Measurements from ENCODE around the gene GTPBP2.

Gene GTPBP2

GRCh38 chr6:43628393-43629103 is 516 bp downstream of the GTPBP2 start (continued):
- TF ChIP-seq ZNF280C (tag by site-specific recombination; IDR thresholded peaks at IDR 0.05) (no peak), ZNF394 (tag by site-specific recombination; IDR thresholded peaks at IDR 0.05; ENCODE audit: borderline replicate concordance) (peak; percentile 62; the same call in 1 of the 2 replicates), ZNF571 (tag by site-specific recombination; IDR thresholded peaks at IDR 0.05) (no peak), BCL11A (tag by site-specific recombination; IDR thresholded peaks at IDR 0.05; ENCODE audit: low read depth) (no peak), ZNF777 (tag by site-specific recombination; IDR thresholded peaks at IDR 0.05; ENCODE audit: borderline replicate concordance) (no peak), YY2 (tag by site-specific recombination; IDR thresholded peaks at IDR 0.05) (peak; percentile 70; the same call in 1 of the 2 replicates), OSR2 (tag by site-specific recombination; IDR thresholded peaks at IDR 0.05) (no peak), ZNF639 (tag by site-specific recombination; IDR thresholded peaks at IDR 0.05) (peak; percentile 45; the same call in 1 of the 2 replicates), ZNF112 (tag by site-specific recombination; IDR thresholded peaks at IDR 0.05) (no peak), ZNF223 (tag by site-specific recombination; IDR thresholded peaks at IDR 0.05) (no peak), ZXDB (tag by site-specific recombination; IDR thresholded peaks at IDR 0.05) (peak; percentile 44), ZNF266 (tag by site-specific recombination; IDR thresholded peaks at IDR 0.05; ENCODE audit: low read depth) (no peak), ZNF398 (tag by site-specific recombination; IDR thresholded peaks at IDR 0.05) (peak; percentile 65), ZNF776 (tag by site-specific recombination; IDR thresholded peaks at IDR 0.05; ENCODE audit: borderline replicate concordance) (no peak), KLF9 (tag by site-specific recombination; IDR thresholded peaks at IDR 0.05; ENCODE audit: low read depth) (no peak; the same call in 1 of the 2 replicates), GFI1B (tag by site-specific recombination; IDR thresholded peaks at IDR 0.05) (no peak), ZNF658 (tag by site-specific recombination; IDR thresholded peaks at IDR 0.05) (no peak), ZNF560 (tag by site-specific recombination; IDR thresholded peaks at IDR 0.05; ENCODE audit: borderline replicate concordance) (no peak), ZNF133 (tag by site-specific recombination; IDR thresholded peaks at IDR 0.05) (no peak), ZNF529 (tag by site-specific recombination; IDR thresholded peaks at IDR 0.05; ENCODE audit: insufficient replicate concordance) (no peak), SALL2 (tag by site-specific recombination; IDR thresholded peaks at IDR 0.05; ENCODE audit: borderline replicate concordance) (no peak), ZNF488 (tag by site-specific recombination; IDR thresholded peaks at IDR 0.05) (no peak)
